DMS153 (cell line): ENCODE measurements around the gene PACRG.
A peak's percentile ranks its signal among the peaks of the same experiment; 100 is the strongest.

Experiments
- DNase-seq: peaks from one replicate; lab custom pipeline; 2025; lab: John Stamatoyannopoulos, UW

PACRG gene

GRCh38 chr6:163333701-163334663, 606.2 kb downstream of the PACRG start:
- no peak for DNase-seq

- DNase-seq: no peak
These were observed 607.3 kb downstream of the PACRG start for GRCh38 chr6:163335056-163335455.

- DNase-seq: no peak
These were observed 608.1 kb downstream of the PACRG start for GRCh38 chr6:163335671-163336545.

- DNase-seq: no peak
These were observed 609.2 kb downstream of the PACRG start for GRCh38 chr6:163336961-163337360.

GRCh38 chr6:163337958-163338357, 610.2 kb downstream of the PACRG start:
- DNase-seq: no peak

- peak; percentile 71 for DNase-seq
These were observed 611.1 kb downstream of the PACRG start for GRCh38 chr6:163338671-163339405.

GRCh38 chr6:163339466-163339865, 611.7 kb downstream of the PACRG start:
- DNase-seq: no peak

- DNase-seq: no peak
These were observed 612.6 kb downstream of the PACRG start for GRCh38 chr6:163340201-163340887.

- DNase-seq: no peak
These were observed 613.7 kb downstream of the PACRG start for GRCh38 chr6:163341224-163342061.

- no peak for DNase-seq
These were observed 615.1 kb downstream of the PACRG start for GRCh38 chr6:163342571-163343539.

- DNase-seq: no peak
These were observed 615.8 kb downstream of the PACRG start for GRCh38 chr6:163343609-163344008.

- no peak for DNase-seq
These were observed 616.6 kb downstream of the PACRG start for GRCh38 chr6:163344411-163344810.

GRCh38 chr6:163345931-163346330, 618.2 kb downstream of the PACRG start:
- no peak for DNase-seq

GRCh38 chr6:163346497-163346961, 618.8 kb downstream of the PACRG start:
- DNase-seq: no peak

- no peak for DNase-seq
These were observed 619.3 kb downstream of the PACRG start for GRCh38 chr6:163347021-163347446.

GRCh38 chr6:163348789-163349680, 621.3 kb downstream of the PACRG start:
- no peak for DNase-seq

GRCh38 chr6:163349696-163350095, 621.9 kb downstream of the PACRG start:
- DNase-seq: no peak

GRCh38 chr6:163351013-163351412, 623.2 kb downstream of the PACRG start:
- no peak for DNase-seq
